Cerebellar nuclear complex (tissue), 1 donor: ENCODE measurements around the gene FANCE.
"Not testable (repeated sequence)": the region's sequence is repeated elsewhere in the genome, so short reads cannot be mapped to it uniquely, and the experiment has no call there.

ENCODE experiments used
- DNase-seq, 2 experiments: peaks; one replicate each; lab custom pipeline; 2025; lab: John Stamatoyannopoulos, UW

The FANCE gene

GRCh38 chr6:35498422-35499067 lies 46.4 kb downstream of the FANCE start:
- DNase-seq: no peak

GRCh38 chr6:35499372-35499771 lies 47.2 kb downstream of the FANCE start:
- DNase-seq: no peak

GRCh38 chr6:35500782-35501181 lies 48.6 kb downstream of the FANCE start:
- DNase-seq: no peak

GRCh38 chr6:35501784-35502183 lies 49.6 kb downstream of the FANCE start:
- DNase-seq: no peak

- DNase-seq: no peak
Measured at GRCh38 chr6:35503534-35503933, 51.4 kb downstream of the FANCE start.

GRCh38 chr6:35505999-35506412 lies 53.9 kb downstream of the FANCE start:
- no peak for DNase-seq

- DNase-seq: no peak
Measured at GRCh38 chr6:35506536-35506935, 54.4 kb downstream of the FANCE start.

- no peak for DNase-seq
Measured at GRCh38 chr6:35507221-35507620, 55.1 kb downstream of the FANCE start.

- no peak for DNase-seq
Measured at GRCh38 chr6:35508027-35508426, 55.9 kb downstream of the FANCE start.

- no peak for DNase-seq
Measured at GRCh38 chr6:35508542-35508941, 56.4 kb downstream of the FANCE start.

GRCh38 chr6:35510916-35511561 lies 58.9 kb downstream of the FANCE start:
- no peak for DNase-seq

- DNase-seq: no peak
Measured at GRCh38 chr6:35511562-35511941, 59.4 kb downstream of the FANCE start.

GRCh38 chr6:35512006-35512405 lies 59.9 kb downstream of the FANCE start:
- no peak for DNase-seq

GRCh38 chr6:35512740-35513139 lies 60.6 kb downstream of the FANCE start, which contains the start of gene TULP1:
TSS of gene TULP1 (minus strand) at chr6:35512896. CDS start at chr6:35512858, 38 bp downstream.
- no peak for DNase-seq

- DNase-seq: no peak
Measured at GRCh38 chr6:35514587-35514986, 62.4 kb downstream of the FANCE start.

- not testable (repeated sequence) for DNase-seq
Measured at GRCh38 chr6:35515939-35516338, 63.8 kb downstream of the FANCE start.
